Gastroesophageal sphincter (tissue), 4 donors: ENCODE results near the gene IL19. TPM values are rescaled to one million over a fixed set of nuclear protein-coding genes. Genes with fewer than 3 reads are reported as not detected.

Experiments used
- ATAC-seq: fragments of 150-250 bp; one replicate; pipeline ENCODE4 v1.9.1; 2016; ENCODE audit warnings: mild to moderate bottlenecking, moderate library complexity
- H3K27ac ChIP-seq, 4 donors: fragments of 200-600 bp; sonication (generic) in 3 of 4; 1 replicate in 3 of 4; 2 replicates in 1 of 4; pipeline ENCODE4 v1.5.1; 2016 to 2019
- H3K27me3 ChIP-seq: fragments of 200-600 bp; sonication (generic); one replicate; pipeline ENCODE4 v1.5.1; 2019
- H3K36me3 ChIP-seq, 2 donors: fragments of 200-600 bp; sonication (generic); one replicate each; pipeline ENCODE4 v1.5.1; 2019; ENCODE audit warnings: control low read depth in 1 of 2
- H3K4me1 ChIP-seq, 3 donors: fragments of 200-600 bp; sonication (generic); 1 replicate in 2 of 3; 2 replicates in 1 of 3; pipeline ENCODE4 v1.5.1; 2016 to 2019; ENCODE audit warnings: control low read depth in 2 of 3
- H3K4me3 ChIP-seq, 2 donors: fragments of 200-600 bp; sonication (generic); one replicate each; pipeline ENCODE4 v1.5.1; 2019; ENCODE audit warnings: mild to moderate bottlenecking in 1 of 2, moderate library complexity in 1 of 2
- H3K9me3 ChIP-seq, 3 donors: fragments of 200-600 bp; sonication (generic); one replicate each; pipeline ENCODE4 v1.5.1; 2017 to 2019; ENCODE audit warnings: control low read depth in 2 of 3
- CTCF ChIP-seq, 4 experiments: fragments of 200-600 bp in 2 of 4; fragments of 450-650 bp in 2 of 4; sonication (generic) in 1 of 4; IDR thresholded peaks; one replicate each; pipeline ENCODE4 v1.5.1; 2017 to 2019; ENCODE audit warnings: antibody characterized with exemption in 4 of 4, mild to moderate bottlenecking in 2 of 4, moderate library complexity in 2 of 4
- EP300 ChIP-seq: sonication (generic); formaldehyde crosslinking; IDR thresholded peaks from one replicate; pipeline ENCODE4 v1.6.1; 2017; ENCODE audit warnings: antibody characterized with exemption, mild to moderate bottlenecking
- POLR2A ChIP-seq, 2 donors: fragments of 450-650 bp; IDR thresholded peaks; one replicate each; pipeline ENCODE4 v1.6.1; 2017; ENCODE audit warnings: antibody characterized with exemption in 2 of 2, mild to moderate bottlenecking in 2 of 2, moderate library complexity in 1 of 2
- POLR2AphosphoS5 ChIP-seq: sonication (generic); formaldehyde crosslinking; IDR thresholded peaks from one replicate; pipeline ENCODE4 v1.6.1; 2017; ENCODE audit warnings: antibody characterized with exemption
- WGBS, 2 donors: methylation state at CpG; one replicate each; pipeline ENCODE4 v1.1.5; 2018; ENCODE audit warnings: low coverage in 1 of 2; 5-methylcytosine and 5-hydroxymethylcytosine counted together
- total RNA-seq, 4 donors: library from RNA; depleted of rRNA; stranded (reverse); fragments of >200 nt; gene quantifications; one replicate each; pipeline ENCODE4 v1.1.0, GENCODE V29; 2016

The IL19 gene
- total RNA-seq, 4 donors from 2014 or later, result 0.27 TPM; not detected in 3

- Histone ChIP-seq H3K9me3 (no peaks in the 10 kb centered on the region), H3K4me3 (no peak overlapping the region), H3K36me3 (no peaks in the 10 kb centered on the region), H3K4me1 (no peaks in the 10 kb centered on the region), H3K27me3 (no peaks in the 10 kb centered on the region), H3K27ac (no peak overlapping the region)
- TF ChIP-seq EP300 (no peak), CTCF (IDR thresholded peaks at IDR 0.05) (no peak), POLR2A (IDR thresholded peaks at IDR 0.05) (no peak), POLR2AphosphoS5 (no peak)
- ATAC-seq, result no peak
- 83% methylated on average over 5 of the region's 5 CpGs; no CpG with 5 or more reads in 1 of the 2 donors for WGBS, 2 donors
Measured at GRCh38 chr1:206786212-206786886, 15.8 kb downstream of the IL19 start.

- Histone ChIP-seq H3K4me3 (no peak overlapping the region), H3K27me3 (no peaks in the 10 kb centered on the region), H3K4me1 (no peaks in the 10 kb centered on the region), H3K9me3 (no peaks in the 10 kb centered on the region), H3K27ac (no peak overlapping the region), H3K36me3 (no peaks in the 10 kb centered on the region)
- 92% methylated on average over 3 to 5 of the region's 5 CpGs for WGBS, 2 donors
- ATAC-seq, result no peak
- no peak for TF ChIP-seq POLR2AphosphoS5
- no peak for TF ChIP-seq CTCF (IDR thresholded peaks at IDR 0.05)
- TF ChIP-seq POLR2A (IDR thresholded peaks at IDR 0.05), result no peak
- no peak for TF ChIP-seq EP300
Measured at GRCh38 chr1:206787891-206788290, 17.3 kb downstream of the IL19 start.

GRCh38 chr1:206788487-206789050 lies 18.0 kb downstream of the IL19 start:
- TF ChIP-seq POLR2AphosphoS5 (no peak), CTCF (IDR thresholded peaks at IDR 0.05) (no peak), POLR2A (IDR thresholded peaks at IDR 0.05) (no peak), EP300 (no peak)
- H3K27ac ChIP-seq, result no peak overlapping the region
- H3K36me3 ChIP-seq, result no peaks in the 10 kb centered on the region
- H3K27me3 ChIP-seq, result peaks cover 4% of the 10 kb centered on the region
- H3K4me1 ChIP-seq, result no peaks in the 10 kb centered on the region
- no peak for ATAC-seq
- H3K4me3 ChIP-seq, result no peak overlapping the region
- WGBS, 2 donors, result 88 to 94% methylated on average over 3 of the region's 3 CpGs
- H3K9me3 ChIP-seq, result no peaks in the 10 kb centered on the region

GRCh38 chr1:206790502-206791250 lies 20.1 kb downstream of the IL19 start:
- ATAC-seq, result no peak
- H3K9me3 ChIP-seq, result no peaks in the 10 kb centered on the region
- H3K4me3 ChIP-seq, result no peak overlapping the region
- peaks cover 4% of the 10 kb centered on the region for H3K27me3 ChIP-seq
- H3K36me3 ChIP-seq, result no peaks in the 10 kb centered on the region
- TF ChIP-seq POLR2AphosphoS5 (no peak), CTCF (IDR thresholded peaks at IDR 0.05) (no peak), EP300 (no peak), POLR2A (IDR thresholded peaks at IDR 0.05) (no peak)
- 77% methylated on average over 9 of the region's 11 CpGs; no CpG with 5 or more reads in 1 of the 2 donors for WGBS, 2 donors
- H3K4me1 ChIP-seq, result no peaks in the 10 kb centered on the region
- no peak overlapping the region for H3K27ac ChIP-seq
